RWPE1 (cell line): Measurements from ENCODE around the gene ILDR1.

Source experiments
- CTCF ChIA-PET: fragments of 350-600 bp; sonication (Branson Sonifier 250); formaldehyde crosslinking; extraction: SDS; loops from one replicate; lab custom pipeline; 2021; lab: Yijun Ruan, JAX
- POLR2A ChIA-PET: fragments of 400-600 bp; formaldehyde crosslinking; extraction: SDS; loops from one replicate; lab custom pipeline; 2020; ENCODE audit warnings: antibody characterized with exemption; ENCODE audit not compliant: low non-redundant PET; lab: Yijun Ruan, JAX
- DNase-seq: peaks from one replicate; pipeline ENCODE4 v3.0.0; 2012; ENCODE audit warnings: low spot score
- H3K27ac ChIP-seq: fragments of 450-650 bp; 2 replicates; pipeline ENCODE4 v1.5.1; 2017
- TF ChIP-seq, protein P1 (sequence below): fragments of 450-650 bp; conservative IDR thresholded peaks from 2 replicates; pipeline ENCODE4 v1.5.1; 2017; ENCODE audit warnings: low read depth, mild to moderate bottlenecking

ILDR1 gene

DNA sequence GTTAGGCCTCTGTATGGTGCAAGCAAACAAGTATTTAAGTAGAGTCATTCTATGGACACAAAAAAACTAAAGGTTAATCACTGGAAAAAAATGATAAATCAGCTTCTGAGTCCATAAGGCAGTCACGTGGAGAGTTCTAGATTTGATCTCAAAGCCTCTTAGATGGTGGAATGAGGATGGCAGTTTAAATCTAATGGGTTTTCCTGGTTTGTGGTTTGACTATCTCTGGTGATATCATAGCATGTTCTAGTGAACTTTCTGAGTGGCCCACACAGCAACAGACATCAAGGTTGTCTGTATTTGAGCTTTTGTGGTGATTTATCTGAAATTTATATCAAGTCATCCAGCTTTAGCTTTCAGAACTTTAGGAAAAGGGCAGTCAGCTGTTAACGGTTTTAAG is 52.4 kb downstream of the ILDR1 start:
- TF ChIP-seq, protein P1, sequence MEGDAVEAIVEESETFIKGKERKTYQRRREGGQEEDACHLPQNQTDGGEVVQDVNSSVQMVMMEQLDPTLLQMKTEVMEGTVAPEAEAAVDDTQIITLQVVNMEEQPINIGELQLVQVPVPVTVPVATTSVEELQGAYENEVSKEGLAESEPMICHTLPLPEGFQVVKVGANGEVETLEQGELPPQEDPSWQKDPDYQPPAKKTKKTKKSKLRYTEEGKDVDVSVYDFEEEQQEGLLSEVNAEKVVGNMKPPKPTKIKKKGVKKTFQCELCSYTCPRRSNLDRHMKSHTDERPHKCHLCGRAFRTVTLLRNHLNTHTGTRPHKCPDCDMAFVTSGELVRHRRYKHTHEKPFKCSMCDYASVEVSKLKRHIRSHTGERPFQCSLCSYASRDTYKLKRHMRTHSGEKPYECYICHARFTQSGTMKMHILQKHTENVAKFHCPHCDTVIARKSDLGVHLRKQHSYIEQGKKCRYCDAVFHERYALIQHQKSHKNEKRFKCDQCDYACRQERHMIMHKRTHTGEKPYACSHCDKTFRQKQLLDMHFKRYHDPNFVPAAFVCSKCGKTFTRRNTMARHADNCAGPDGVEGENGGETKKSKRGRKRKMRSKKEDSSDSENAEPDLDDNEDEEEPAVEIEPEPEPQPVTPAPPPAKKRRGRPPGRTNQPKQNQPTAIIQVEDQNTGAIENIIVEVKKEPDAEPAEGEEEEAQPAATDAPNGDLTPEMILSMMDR = no peak
- no peak for DNase-seq
- no peak overlapping the region for H3K27ac ChIP-seq
- ChIA-PET POLR2A (no interaction called here), CTCF (interaction anchor here (0.8 kb wide), 1 partner anchor 26 kb away, joined by 3 read pairs; no protein-coding TSS in a partner anchor)

DNA sequence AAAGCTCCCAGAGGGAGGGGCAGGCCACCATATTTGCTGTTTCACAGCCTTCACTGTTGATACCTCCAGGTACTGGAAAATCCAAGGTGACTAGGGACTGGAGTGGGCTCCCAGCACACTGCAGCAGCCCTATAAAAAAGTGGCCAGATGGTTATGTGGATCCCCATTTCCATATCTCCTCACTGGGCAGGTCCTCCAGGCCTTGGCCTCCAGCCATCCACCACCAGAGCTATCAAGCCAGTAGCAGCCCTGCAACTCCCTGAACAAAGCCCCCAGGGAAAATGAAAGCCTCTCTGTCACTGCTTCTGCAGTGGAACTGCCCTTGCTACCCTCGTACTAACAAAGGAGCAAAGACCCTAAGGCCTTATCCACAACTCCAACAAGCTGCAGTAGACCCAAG is 58.4 kb downstream of the ILDR1 start:
- CTCF ChIA-PET = no interaction called here
- no peak for DNase-seq
- TF ChIP-seq, protein P1 = no peak
- no peak overlapping the region for H3K27ac ChIP-seq
- POLR2A ChIA-PET = no interaction called here

DNA sequence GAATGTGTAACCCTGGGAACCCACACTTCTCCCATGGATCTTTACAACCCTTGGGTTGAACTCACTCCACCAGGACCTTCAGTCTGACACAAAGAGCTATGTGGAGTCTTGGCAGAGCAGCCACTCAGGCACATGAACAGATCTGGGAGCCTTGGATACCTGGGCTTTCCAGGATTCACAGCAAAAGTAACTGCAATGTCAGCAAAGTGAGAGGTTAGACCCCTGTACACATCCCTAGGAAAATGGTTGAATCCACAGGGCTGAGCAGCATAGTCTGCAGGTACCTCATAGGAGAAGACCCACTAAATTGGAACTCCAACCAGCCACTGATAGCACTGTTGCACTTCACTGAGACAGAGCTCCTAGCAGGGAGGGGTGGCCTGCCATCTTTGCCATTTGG is 59.6 kb downstream of the ILDR1 start:
- POLR2A ChIA-PET = no interaction called here

DNA sequence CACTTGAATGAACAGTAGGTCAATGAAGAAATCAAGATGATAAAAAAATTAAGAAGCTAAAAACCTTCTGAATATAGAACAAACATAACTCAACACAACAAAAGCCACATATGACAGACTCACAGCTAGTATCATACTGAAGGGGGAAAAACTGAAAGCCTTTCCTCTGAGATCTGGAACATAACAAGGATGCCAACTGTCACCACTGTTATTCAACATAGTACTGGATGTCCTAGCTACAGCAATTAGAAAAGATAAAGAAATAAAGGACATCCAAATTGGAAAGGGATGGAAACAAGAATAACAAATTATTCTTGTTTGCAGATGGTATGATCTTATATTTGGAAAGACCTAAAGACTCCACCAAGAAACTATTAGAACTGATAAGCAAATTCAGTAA is 60.8 kb downstream of the ILDR1 start:
- TF ChIP-seq, protein P1 = no peak
- no peak for DNase-seq
- no peak overlapping the region for H3K27ac ChIP-seq
- ChIA-PET CTCF (no interaction called here), POLR2A (no interaction called here)

More for the DNA sequence above, 59.6 kb downstream of the ILDR1 start:
- CTCF ChIA-PET = no interaction called here
- TF ChIP-seq, protein P1 = no peak
- H3K27ac ChIP-seq = no peak overlapping the region
- no peak for DNase-seq

DNA sequence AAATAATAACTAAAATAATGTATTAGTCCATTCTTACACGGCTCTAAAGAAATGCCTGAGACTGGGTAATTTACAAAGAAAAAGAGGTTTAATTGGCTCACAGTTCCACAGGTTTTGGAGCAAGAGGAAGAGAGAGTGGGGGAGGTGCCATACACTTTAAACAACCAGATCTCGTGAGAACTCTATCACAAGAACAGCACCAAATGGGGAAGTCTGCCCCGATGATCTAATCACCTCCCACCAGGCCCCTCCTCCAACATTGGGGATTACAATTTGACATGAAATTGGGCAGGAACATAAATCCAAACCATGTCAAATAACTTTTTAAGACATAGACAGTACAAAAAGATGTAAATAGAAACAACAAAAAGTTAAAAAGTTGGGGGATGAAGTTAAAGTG is 63.2 kb downstream of the ILDR1 start:
- ChIA-PET CTCF (no interaction called here), POLR2A (no interaction called here)
- no peak overlapping the region for H3K27ac ChIP-seq
- TF ChIP-seq, protein P1 = no peak
- DNase-seq = no peak

DNA sequence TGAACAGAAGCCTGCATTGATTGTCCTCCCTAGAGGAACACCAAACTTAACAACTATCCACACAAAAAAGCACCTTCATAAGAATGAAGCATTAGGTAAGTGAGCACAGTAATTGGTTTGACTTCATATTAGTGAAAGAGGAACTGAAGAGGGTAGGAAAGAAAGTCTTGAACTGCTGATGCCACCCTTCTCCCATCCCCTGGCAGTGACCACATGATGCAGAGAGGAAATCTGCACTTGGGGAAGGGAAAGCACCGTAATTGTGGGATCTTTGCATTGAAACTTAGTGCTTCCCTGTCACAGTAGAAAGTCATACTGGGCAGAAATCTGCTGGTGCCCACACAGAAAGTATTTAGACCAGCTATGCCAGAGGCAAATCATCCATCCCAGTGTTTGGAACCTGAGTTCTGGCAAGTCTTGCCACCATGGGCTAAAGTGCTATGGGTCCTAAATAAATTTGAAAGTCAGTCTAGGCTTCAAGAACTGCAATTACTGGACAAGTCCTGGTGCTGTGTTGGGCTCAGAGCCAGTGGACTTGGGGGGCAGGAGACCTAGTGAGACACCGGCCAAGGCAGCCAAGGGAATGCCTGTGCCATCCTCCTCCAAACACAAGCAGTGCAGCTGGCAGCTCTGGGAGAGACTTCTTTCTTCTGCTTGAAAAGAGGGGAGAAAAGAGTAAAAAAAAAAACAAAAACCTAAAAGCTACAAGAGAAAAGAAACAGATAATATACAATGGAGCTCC is 64.2 kb downstream of the ILDR1 start:
- DNase-seq = no peak
- TF ChIP-seq, protein P1 = no peak
- CTCF ChIA-PET = no interaction called here
- POLR2A ChIA-PET = no interaction called here
- no peak overlapping the region for H3K27ac ChIP-seq
